GM18519 (cell line): ENCODE measurements around the gene LGALS7B.
"Not testable (repeated sequence)": the region's sequence is repeated elsewhere in the genome, so short reads cannot be mapped to it uniquely, and the experiment has no call there.

Experiments used
- ATAC-seq: cut with Tn5 transposase; IDR thresholded peaks from one replicate; pipeline ENCODE4 v1.9.1; 2021; ENCODE audit warnings: mild to moderate bottlenecking, moderate library complexity; ENCODE audit not compliant: unreplicated experiment, low FRiP score

The LGALS7B gene

DNA sequence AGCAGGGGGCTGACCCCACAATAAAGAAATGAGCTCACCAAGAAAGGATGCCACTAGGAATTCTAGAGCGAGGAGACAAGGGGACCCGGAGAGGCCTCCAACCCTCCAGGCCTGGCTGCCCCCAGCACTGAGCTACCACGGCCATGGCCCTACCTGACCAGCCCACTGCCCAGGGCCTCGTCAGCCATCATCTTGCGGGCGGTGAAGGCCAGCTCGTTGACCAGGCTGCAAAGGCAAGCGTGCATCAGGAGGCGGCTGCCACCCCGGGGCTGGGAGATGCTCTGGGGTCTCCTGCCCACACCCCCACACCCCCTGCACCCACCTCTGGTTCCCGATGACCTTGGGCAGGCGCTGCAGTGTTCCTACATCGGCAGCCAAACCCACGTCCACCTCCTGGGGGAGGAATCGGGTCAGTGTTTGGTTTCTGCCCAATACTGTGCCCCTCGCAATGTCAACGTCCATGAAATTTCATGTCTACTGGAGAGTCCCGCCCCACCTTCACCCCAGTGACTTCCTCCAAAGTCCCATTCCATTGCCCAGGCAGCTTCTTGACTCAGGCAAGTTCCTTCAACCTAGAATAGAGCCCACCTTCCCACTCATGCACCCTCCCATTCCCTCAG, 27.2 kb downstream of the LGALS7B start:
- ATAC-seq: no peak

DNA sequence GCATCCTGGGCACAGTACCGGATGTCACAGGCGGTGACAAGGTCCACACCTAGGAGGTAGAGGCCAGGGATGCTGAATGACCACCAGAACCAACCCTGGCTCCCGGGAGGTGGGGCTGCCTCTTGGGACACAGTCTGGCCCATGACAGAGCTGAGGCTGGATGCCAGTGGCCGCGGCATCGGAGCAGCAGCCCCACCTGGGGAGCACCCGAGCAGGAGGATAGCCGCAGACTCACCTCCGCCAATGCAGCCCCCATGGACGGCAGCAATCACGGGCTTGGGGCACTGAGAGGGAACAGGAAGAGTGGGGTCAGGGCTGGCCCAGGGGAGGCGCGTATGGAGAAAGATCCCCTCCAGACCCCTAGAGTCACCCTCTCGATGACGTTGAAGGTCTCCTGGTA, 28.1 kb downstream of the LGALS7B start:
- ATAC-seq: no peak

DNA sequence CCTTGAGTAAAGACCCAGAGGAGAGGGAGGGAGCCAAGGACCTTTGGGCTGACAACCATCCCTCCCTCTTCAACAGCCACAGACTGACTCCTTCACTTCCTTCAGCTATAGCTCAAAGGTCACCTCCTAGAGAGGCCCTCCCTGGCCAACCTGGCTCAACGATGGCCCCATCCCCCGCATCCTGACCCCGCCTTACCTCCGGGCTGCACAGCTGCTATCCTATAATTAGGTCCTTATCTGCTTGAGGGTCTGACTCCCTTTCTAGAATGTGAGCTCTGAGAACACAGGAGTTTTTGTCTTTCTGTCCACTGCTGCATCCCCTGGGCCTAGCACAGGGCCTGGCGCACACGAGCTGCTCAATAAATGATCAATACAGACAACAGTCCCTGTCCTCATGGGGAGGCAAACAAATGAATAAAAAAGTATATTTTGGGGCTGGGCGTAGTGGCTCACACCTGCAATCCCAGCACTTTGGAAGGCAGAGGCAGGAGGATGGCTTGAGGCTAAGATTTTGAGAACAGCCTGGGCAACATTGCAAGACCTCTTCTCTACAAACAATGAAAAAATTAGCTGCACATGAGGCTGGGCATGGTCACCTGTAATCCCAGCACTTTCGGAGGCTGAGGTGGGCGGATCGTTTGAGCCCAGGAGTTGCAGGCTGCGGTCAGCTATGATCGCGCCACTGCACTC, 30.4 kb downstream of the LGALS7B start:
- ATAC-seq: no peak

DNA sequence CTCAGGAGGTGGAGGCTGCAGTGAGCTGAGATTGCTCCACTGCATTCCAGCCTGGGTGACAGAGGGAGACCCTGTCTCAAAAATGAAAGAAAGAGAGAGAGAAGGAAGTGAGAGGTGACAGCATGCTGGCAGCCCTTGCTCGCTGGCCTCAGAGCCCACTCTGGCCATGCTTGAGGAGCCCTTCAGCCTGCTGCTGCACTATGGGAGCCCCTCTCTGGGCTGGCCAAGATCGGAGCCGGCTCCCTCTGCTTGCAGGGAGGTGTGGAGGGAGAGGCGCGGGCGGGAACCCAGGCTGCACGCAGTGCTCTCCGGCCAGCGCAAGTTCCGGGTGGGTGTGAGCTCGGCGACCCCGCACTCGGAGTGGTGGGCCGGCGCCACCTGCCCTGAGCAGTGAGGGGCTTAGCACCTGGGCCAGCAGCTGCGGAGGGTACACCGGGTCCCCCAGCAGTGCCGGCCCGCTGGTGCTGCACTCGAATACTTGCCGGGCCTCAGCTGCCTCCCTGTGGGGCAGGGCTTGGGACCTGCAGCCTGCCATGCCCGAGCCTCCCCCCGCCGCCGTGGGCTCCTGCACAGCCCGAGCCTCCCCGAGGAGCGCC, 32.3 kb downstream of the LGALS7B start:
- not testable (repeated sequence) for ATAC-seq

DNA sequence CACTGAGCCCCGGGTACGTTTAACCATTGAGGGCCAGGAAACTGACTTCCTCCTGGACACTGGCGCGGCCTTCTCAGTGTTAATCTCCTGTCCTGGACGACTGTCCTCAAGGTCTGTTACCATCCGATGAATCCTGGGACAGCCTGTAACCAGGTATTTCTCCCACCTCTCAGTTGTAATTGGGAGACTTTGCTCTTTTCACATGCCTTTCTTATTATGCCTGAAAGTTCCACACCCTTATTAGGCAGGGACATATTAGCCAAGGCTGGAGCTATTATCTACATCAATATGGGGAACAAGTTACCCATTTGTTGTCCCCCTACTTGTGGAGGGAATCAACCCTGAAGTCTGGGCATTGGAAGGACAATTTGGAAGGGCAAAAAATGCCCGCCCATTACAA, 36.9 kb downstream of the LGALS7B start:
- ATAC-seq: not testable (repeated sequence)

DNA sequence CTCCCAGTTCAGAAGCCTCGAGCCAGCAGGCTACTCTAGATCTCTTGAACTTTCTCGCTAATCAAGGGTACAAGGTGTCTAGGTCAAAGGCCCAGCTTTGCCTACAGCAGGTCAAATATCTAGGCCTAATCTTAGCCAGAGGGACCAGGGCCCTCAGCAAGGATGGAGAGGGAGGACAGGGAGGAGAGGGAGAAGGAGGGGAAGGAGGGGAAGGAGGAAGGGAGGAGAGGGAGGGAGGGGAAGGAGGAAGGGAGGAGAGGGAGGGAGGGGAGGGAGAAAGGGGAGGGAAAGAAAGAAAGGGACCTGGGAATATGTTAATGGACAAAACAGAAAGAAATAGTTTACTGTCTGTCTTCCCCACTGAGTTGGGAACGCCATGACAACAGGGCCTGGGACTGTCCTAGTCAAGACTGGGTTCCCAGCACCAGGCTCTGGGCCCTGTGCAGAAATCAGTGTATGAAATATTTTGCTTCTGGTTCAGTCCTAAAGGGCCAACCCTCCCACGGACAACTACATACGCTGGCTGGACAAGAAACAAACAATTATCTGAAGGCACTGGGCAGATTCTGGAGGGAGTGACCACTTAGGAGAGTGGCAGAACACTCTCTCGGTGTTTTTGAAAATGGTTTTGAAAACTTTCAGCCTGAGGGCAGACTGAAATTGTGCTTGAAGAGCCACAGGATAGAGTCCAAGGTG, 38.0 kb downstream of the LGALS7B start:
- ATAC-seq: no peak

DNA sequence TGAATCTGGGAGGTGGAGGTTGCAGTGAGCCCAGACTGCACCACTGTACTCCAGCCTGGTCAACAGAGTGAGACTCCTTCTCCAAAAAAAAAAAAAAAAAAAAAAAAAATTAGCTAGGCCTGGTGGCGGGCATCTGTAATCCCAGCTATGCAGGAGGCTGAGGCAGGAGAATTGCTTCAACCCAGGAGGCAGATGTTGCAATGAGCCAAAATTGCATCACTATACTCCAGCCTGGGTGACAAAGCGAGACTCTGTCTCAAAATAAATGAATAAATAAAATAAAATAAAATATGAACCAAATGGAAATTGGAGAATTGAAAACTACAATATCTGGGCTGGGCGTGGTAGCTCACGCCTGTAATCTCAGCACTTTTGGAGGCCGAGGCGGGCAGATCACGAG, 40.2 kb downstream of the LGALS7B start:
- ATAC-seq: not testable (repeated sequence)

DNA sequence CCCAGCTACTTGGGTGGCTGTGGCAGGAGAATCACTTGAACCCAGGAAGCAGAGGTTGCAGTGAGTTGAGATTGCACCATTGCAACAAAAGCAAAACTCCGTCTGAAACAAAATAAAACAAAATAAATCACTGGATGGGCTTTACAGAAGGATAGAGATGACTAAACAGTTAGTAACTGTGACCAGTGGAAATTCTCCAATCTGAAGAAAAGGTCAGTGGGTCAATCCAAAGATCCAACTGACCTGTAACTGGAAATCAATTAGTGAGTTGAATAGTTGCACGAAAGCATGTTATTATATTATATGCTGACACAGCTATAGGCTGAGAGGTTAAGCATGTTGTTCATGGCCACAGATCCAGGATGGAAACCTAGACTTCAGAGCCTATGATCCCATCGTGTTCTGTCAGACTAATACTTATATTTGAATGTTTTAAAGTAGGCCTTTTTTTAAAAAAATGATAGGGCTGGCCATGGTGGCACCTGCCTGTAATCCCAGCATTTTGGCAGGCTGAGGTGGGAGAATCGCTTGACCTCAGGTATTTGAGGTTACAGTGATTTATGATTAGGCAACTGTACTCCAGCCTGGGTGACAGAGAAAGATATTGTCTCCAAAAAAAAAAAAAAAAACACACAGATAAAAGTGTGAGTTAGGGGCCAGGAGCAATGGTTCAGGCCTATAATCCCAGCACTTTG, 41.2 kb downstream of the LGALS7B start:
- no peak for ATAC-seq

DNA sequence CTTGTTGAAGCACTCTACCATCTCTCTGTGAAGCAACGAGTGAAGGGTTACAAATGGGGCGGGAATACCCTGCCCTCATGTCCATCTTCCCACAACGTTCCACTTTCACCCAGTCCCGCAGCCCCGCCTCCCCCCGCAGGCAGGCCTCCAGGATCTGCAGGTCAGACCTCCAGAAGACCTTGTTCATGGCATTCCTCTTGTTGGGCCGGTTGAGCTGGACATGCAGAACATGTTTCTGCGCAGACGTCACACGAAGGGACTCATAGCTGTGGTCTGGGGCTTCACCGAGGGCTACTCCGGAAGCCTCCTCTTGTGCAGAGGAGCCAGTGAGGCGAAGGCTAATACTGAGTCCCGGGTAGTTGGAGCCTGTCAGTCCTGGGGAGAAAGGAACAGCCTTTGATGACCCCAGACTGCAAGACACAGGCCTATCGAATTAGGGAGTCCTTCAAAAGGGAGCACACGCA, 42.2 kb downstream of the LGALS7B start:
- ATAC-seq: no peak

DNA sequence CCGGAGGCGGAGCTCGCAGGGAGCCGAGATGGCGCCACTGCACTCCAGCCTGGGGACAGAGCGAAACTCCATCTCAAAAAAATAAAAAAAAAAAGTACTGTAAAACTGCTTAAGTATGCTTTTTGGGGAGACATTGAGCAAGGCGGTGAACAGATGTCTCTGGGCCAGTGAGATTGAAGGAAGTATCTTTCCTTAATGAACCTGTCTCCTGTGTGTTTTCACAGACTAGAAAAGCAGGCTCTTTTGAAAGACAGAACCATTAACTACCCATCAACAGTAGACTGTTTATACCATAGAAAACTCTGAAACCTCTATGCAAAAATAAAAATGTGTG, 44.1 kb downstream of the LGALS7B start:
- ATAC-seq: no peak

DNA sequence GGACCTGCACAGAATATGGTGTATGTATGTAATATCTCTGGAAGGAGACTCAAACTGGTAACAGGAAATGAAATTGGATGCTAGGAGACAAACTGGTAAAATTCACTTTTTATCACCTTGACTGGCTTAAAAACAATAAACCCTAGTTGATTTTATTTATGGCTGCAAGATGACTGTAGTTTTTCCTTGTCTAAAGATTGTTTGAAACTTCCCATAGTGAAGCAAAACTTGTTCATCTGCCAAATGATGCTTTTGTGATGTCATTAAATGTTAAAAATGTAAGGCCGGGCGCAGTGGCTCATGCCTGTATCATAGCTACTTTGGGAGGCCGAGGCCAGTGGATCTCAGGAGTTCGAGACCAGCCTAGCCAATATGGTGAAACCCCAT, 45.1 kb downstream of the LGALS7B start:
- ATAC-seq: no peak

DNA sequence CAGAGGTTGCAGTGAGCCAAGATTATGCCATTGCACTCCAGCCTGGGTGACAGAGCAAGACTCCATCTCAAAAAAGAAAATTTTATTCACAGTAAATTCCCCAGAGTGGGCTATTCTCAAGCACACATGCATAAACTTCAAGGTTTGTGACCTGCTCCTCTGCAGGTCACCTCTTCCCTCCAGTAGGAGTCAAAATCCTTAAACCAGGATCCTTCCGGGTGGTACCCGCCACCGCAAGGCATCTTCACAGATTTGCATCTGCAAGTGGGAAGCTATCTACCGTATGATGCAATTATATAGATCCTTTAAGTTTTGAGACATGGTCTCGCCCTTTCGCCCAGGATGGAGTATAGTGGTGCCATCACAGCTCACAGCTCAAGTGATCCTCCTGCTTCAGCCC, 45.6 kb downstream of the LGALS7B start:
- ATAC-seq: no peak

DNA sequence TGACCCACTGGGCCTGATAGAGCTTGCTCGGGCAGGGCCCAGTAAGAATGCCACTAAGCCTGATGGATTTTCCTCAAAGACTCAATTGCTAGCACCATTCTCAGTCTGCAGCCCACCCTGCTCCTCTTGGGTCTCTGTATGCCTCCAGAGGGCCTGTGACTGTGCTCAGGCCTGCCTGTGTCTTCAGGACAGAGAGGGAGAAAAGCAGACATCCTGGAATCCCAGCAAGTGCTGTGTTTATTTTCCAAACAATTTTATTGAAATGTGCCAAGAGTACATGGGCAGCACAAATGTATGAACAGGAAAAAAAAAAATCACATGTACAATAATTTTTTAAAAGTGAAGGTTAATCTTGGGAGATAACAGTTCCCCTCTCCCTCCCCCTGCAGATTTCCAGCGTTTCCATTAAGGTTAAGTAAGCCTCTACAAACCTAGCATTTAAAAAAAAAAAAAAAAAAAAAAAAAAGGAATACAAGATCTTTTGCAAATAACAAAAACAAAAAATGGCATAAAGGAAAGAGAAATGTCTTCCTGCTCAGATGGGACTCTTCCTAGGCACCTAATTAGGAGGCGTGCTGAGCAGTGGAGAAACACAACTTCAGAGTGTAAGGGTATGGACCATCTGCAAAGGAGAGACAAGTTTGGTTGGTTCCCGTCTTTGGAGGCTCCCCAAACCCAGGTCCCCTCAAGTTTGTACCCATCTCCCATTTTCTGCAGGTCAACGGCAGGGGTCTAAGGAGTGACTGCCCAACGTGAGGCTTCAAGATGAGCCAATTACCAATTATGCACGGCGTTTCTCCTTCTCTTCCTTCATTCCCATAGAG, 47.4 kb downstream of the LGALS7B start:
- ATAC-seq: no peak

DNA sequence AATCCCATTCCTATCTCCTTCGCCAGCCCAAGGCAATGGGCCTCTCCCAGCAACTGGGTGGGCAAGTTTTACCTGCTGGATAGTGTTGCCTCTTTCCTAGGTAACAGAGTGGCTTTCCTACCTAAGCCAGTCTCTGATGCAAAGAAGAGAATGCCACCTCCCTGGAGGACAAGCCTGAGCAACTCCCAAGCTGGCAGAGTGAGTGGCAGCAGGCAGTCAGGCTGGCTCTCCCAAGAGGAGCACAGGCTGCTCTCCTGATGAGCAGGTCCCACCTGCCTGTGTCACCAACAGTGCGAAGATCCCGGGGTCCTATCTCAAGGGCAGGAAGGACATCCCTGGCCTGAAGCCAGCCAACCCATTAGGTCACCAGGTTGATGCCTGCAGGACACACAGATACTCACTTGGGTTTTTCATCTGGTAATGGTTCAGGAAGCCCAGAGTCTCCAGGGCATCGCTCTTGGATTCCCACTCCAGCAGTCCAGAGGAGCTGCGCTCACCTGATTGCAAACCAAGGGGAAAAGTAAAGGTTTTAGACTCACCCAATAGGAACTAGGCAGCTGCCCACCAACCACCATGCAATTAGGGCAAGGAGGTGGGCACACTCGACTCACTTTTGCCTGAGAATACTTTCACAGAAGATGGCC, 48.1 kb downstream of the LGALS7B start:
- ATAC-seq: no peak

DNA sequence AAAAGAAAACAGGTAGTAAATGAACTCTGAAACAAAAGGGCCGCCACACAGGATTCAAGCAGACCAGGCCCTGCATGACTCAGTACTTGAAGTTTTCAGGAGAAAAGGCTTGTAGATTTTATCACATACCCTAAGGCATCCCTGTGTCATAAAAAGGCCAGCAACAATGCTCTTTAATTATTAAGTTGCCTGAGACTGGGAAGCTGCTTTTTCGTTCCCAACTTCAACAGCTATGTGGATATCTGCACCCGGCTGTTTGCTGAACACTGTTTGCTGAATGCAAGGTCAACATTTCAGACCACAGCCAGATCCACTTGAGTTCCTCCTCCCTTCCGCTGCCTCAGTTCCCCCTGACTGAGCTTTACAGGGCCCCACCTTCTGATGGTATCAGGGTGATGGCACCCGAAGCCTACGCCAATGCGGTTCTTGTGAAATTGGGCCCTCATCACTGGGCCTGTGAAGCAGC, 48.7 kb downstream of the LGALS7B start:
- ATAC-seq: no peak

DNA sequence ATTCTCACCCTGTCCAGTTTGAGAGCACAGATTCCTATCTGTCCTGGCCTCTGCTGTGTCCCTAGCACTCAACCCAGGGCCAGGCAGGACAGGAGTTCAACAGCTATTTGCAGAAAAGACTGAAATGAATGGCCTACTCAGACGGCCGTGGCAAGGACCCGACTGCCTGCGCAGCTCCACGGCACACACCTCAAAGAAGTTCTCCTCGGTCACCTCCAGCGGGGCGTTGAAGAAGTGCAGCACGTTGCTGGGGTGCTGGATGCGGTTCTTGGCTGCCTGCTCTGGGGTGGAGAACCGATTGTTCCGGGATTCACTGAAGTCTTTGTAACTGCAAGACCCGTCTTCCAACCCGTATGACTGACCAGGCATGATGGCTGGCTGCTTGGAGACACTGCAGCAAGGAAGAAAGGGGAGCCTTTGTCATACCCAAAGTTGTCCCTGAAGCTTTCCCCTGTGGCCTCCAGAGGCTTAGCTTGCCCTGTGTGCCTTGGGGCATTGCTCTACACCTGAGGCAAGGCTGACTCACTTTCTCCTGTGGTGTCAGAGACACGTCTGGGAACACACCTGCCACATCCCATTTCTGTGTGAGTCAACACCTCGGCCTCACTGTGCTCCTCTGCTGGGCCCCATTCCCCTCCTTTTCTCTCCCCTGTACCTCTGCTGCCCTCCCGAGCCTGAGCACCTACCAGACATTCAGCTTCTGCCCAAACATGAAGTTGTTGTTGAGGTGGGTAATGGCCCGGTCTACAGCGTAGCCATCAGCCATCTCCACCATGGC, 49.4 kb downstream of the LGALS7B start:
- no peak for ATAC-seq

DNA sequence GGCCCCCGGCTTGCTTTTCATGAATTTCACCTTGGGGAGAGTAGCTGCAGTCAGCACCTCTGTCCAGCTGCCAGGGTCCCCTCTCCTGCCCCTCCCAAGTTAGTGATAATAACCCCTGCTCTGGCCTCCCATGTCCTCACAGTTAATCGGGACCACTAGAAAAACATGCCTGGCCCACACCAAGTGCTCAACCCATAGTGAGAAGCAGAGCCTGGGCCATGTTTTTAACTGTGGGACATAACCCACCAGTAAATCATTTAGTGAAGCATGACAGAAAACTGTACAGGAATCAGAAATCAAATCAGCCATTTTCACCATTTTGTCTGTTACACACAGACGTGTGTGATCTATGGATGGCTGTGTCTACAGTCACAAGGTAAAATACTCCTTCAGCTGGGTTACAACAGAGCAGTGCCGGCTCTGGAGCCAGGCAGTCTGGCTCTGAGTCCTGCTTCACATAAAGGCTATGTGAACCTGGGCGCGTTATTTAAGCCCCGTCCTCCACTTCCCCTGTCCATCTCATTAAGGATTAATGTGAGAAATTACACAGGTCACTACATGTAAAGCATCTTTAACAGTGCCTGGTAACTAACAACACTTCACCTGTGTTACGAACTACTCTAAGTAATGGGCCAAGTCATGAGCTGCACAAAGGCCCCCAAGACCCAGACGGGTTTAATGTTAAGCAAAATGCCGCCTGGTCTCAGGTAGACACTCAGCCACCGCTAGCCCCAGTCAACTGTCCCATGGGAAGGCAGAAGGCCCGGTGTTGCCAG, 50.2 kb downstream of the LGALS7B start:
- ATAC-seq: no peak
